ENCODE measurements around the gene CSAD. TPM values are rescaled to one million over a fixed set of nuclear protein-coding genes. Genes with fewer than 3 reads are reported as not detected.

Gene CSAD
- total RNA-seq, 1 donor from 2014 or later, result 44.9 TPM

DNA sequence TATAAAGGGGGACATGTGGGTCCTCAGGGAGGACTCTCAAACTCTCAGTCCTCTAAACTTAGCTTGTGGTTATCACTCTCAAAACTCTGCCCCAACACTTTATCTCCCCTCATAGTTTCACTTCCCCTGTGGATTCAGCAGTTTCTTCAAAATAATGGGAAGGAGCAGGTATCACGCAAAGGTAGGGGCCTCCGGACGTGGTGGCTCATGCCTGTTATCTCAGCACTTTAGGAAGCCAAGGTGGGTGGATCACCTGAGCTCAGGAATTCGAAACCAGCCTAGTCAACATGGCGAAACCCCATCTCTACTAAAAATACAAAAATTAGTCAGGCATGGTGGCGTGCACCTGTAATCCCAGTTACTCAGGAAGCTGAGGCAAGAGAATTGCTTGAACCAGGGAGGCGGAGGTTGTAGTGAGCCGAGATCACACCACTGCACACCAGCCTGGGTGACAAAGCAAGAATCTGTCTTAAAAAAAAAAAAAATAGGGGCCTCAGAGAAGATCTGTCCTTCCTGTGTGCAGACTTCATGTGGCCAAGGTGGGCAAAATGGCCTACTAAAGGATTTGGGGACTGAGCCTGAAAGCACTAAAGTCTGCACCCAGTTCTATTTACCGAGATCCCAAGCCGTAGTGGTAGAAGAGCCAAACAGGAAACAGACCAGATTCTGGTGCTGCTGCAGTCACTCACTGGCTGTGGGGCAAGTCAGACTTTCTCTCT lies 19.9 kb upstream of the CSAD start:
- Histone ChIP-seq H3K27ac (no peak overlapping the region), H3K4me3 (no peak overlapping the region), H3K9me3 (no peaks in the 10 kb centered on the region), H3K27me3 (no peaks in the 10 kb centered on the region), H3K36me3 (no peaks in the 10 kb centered on the region), H3K4me1 (peaks cover 13% of the 10 kb centered on the region)
- intact Hi-C loops (cut with DNase I), result loop anchor here (2.0 kb wide), 1 partner anchor 48 kb away; no protein-coding TSS in a partner anchor
- DNase-seq (ENCODE audit: extremely low spot score in 2 of 2), result no peak
- no peak for TF ChIP-seq POLR2A (IDR thresholded peaks at IDR 0.05)
- no peak for TF ChIP-seq CTCF (IDR thresholded peaks at IDR 0.05)
- TF ChIP-seq POLR2AphosphoS5 (IDR thresholded peaks at IDR 0.05; ENCODE audit: insufficient read depth in 1 of 2, low read depth in 1 of 2), result no peak

DNA sequence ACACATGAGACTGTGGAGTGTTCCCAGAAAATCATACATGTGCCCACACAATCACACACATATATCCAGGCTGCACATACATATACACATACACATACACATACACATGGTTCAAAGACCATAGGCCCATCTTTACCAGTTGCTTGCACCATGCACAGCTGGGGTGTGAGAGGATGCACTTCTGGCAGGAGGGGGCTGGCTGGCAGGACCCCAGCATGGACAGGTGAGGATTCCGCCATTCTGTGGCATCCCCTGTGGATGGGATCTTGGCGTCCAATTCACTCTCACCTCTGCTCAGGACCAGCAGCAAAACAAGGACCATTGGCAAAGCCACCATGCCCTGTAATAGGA lies 19.4 kb upstream of the CSAD start:
- Histone ChIP-seq H3K9me3 (no peaks in the 10 kb centered on the region), H3K4me3 (no peak overlapping the region), H3K4me1 (peaks cover 13% of the 10 kb centered on the region), H3K36me3 (no peaks in the 10 kb centered on the region), H3K27ac (no peak overlapping the region), H3K27me3 (no peaks in the 10 kb centered on the region)
- no peak for DNase-seq (ENCODE audit: extremely low spot score in 2 of 2)
- no peak for TF ChIP-seq CTCF (IDR thresholded peaks at IDR 0.05)
- TF ChIP-seq POLR2A (IDR thresholded peaks at IDR 0.05), result no peak
- TF ChIP-seq POLR2AphosphoS5 (IDR thresholded peaks at IDR 0.05; ENCODE audit: insufficient read depth in 1 of 2, low read depth in 1 of 2), result no peak
- intact Hi-C loops (cut with DNase I), result loop anchor here (2.0 kb wide), 1 partner anchor 49 kb away; no protein-coding TSS in a partner anchor

DNA sequence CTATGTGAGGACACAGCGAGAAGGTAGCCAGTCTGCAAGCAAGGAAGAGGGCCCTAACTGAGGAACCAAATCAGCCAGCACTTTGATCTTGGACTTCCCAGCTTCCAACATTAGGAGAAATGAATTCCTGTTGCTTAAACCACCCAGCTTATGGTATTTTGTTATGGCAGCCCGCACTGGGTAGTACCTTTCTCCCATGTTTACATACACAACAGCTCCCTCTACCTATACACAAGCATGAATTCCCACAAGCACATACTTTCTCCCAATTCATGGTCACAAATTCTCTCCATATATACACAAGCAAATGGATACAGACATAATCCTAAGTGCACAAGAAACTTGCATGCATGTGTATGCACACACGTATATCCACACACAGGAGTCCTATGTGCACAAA lies 19.0 kb upstream of the CSAD start:
- Histone ChIP-seq H3K27me3 (no peaks in the 10 kb centered on the region), H3K9me3 (no peaks in the 10 kb centered on the region), H3K36me3 (no peaks in the 10 kb centered on the region), H3K27ac (no peak overlapping the region), H3K4me3 (no peak overlapping the region), H3K4me1 (peaks cover 13% of the 10 kb centered on the region)
- DNase-seq (ENCODE audit: extremely low spot score in 2 of 2), result no peak
- intact Hi-C loops (cut with DNase I), result loop anchor here (2.0 to 10.0 kb wide), 3 partner anchors 42 to 135 kb away; no protein-coding TSS in a partner anchor
- TF ChIP-seq POLR2AphosphoS5 (IDR thresholded peaks at IDR 0.05; ENCODE audit: insufficient read depth in 1 of 2, low read depth in 1 of 2), result no peak
- no peak for TF ChIP-seq POLR2A (IDR thresholded peaks at IDR 0.05)
- no peak for TF ChIP-seq CTCF (IDR thresholded peaks at IDR 0.05)

- peaks cover 13% of the 10 kb centered on the region for H3K4me1 ChIP-seq
- no peaks in the 10 kb centered on the region for H3K36me3 ChIP-seq
- H3K9me3 ChIP-seq, result no peaks in the 10 kb centered on the region
- intact Hi-C loops (cut with DNase I), result loop anchor here (5.0 to 10.0 kb wide), 2 partner anchors 41 to 134 kb away; no protein-coding TSS in a partner anchor
- DNase-seq (ENCODE audit: extremely low spot score in 2 of 2), result no peak
- no peaks in the 10 kb centered on the region for H3K27me3 ChIP-seq
- TF ChIP-seq CTCF (IDR thresholded peaks at IDR 0.05) (no peak), POLR2A (IDR thresholded peaks at IDR 0.05) (no peak), POLR2AphosphoS5 (IDR thresholded peaks at IDR 0.05; ENCODE audit: insufficient read depth in 1 of 2, low read depth in 1 of 2) (no peak)
- H3K27ac ChIP-seq, result no peak overlapping the region
- no peak overlapping the region for H3K4me3 ChIP-seq
Measured at GRCh38 chr12:53198486-53199110, 17.9 kb upstream of the CSAD start.
